Brain microvascular endothelial cell (primary cell): ENCODE results near the gene FAM174B.

Experiments used
- DNase-seq: peaks from one replicate; pipeline ENCODE4 v3.0.0-alpha.2; 2020
- H3K27ac ChIP-seq: fragments of 250-450 bp; sonication (Bioruptor Pico); 2 replicates; pipeline ENCODE4 v1.5.1; 2020; ENCODE audit warnings: mild to moderate bottlenecking, moderate library complexity
- H3K27me3 ChIP-seq: fragments of 250-450 bp; sonication (Bioruptor Pico); replicated peaks from 2 replicates; pipeline ENCODE4 v1.5.1; 2020; ENCODE audit warnings: mild to moderate bottlenecking
- H3K36me3 ChIP-seq: fragments of 250-450 bp; sonication (Bioruptor Pico); replicated peaks from 2 replicates; pipeline ENCODE4 v1.5.1; 2020; ENCODE audit warnings: mild to moderate bottlenecking
- H3K4me3 ChIP-seq: 2 replicates; pipeline ENCODE4 v1.5.1; 2011; ENCODE audit warnings: low read depth, mild to moderate bottlenecking, control low read depth, low read length, moderate library complexity
- in situ Hi-C: cut with HindIII; loops from 2 replicates; pipeline ENCODE4 v1.10.0; 2017; ENCODE audit warnings: low sequenced_read_pairs, low pct_ligation_motif_present
- TF ChIP-seq, protein P1 (sequence below): IDR thresholded peaks from 2 replicates; pipeline ENCODE4 v1.5.1; 2011; ENCODE audit warnings: low read depth, mild to moderate bottlenecking, moderate library complexity, low read length, control low read depth, inconsistent platforms; ENCODE audit errors: missing control alignments

Gene FAM174B

DNA sequence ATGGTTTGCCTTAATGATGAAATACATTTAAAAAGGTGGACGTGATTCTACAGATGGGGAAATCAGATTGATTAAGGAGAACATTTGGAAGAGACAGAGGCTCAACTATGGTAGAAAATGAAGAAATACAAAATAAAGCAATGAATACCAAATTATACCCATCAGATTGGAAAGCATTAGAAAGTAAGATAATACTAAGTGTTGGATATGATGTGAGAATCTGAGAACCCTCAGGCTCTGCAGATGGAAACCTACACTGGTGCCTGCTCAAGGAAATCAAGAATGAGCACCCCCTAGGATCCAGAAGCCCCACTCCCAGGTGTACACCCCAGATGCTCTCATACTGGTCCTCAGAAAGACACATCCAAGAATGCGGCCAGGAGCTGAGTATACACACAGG, 4.6 kb downstream of the FAM174B start:
- Histone ChIP-seq H3K4me3 (no peak overlapping the region), H3K36me3 (no peaks in the 10 kb centered on the region), H3K27me3 (peaks cover 7% of the 10 kb centered on the region), H3K27ac (no peak overlapping the region)
- DNase-seq: no peak
- TF ChIP-seq, protein P1, sequence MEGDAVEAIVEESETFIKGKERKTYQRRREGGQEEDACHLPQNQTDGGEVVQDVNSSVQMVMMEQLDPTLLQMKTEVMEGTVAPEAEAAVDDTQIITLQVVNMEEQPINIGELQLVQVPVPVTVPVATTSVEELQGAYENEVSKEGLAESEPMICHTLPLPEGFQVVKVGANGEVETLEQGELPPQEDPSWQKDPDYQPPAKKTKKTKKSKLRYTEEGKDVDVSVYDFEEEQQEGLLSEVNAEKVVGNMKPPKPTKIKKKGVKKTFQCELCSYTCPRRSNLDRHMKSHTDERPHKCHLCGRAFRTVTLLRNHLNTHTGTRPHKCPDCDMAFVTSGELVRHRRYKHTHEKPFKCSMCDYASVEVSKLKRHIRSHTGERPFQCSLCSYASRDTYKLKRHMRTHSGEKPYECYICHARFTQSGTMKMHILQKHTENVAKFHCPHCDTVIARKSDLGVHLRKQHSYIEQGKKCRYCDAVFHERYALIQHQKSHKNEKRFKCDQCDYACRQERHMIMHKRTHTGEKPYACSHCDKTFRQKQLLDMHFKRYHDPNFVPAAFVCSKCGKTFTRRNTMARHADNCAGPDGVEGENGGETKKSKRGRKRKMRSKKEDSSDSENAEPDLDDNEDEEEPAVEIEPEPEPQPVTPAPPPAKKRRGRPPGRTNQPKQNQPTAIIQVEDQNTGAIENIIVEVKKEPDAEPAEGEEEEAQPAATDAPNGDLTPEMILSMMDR: no peak
- in situ Hi-C loops: no loop called here

DNA sequence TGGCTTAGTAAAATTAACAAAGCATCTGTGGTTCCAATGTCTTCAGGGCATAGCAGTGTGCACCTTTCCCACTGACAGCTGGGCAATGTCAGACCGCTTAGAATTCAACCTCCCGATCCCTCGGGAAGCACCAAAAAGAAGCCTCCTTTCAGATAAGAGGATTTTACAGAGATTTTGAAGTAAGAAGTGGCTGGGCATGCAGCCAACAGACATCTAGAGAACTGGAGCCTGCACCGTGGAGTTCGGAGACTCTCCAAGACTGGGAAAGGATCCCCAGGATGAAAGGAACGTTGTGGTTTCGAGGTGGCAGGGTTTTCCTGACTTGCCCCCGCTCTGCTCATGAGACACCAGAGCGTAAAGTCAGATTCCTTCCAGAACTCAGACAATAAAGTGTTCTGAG, 5.3 kb downstream of the FAM174B start:
- H3K27me3 ChIP-seq: peaks cover 3% of the 10 kb centered on the region
- DNase-seq: peak; percentile 15
- no peak overlapping the region for H3K4me3 ChIP-seq
- in situ Hi-C loops: no loop called here
- H3K36me3 ChIP-seq: no peaks in the 10 kb centered on the region
- TF ChIP-seq, protein P1: no peak
- no peak overlapping the region for H3K27ac ChIP-seq

DNA sequence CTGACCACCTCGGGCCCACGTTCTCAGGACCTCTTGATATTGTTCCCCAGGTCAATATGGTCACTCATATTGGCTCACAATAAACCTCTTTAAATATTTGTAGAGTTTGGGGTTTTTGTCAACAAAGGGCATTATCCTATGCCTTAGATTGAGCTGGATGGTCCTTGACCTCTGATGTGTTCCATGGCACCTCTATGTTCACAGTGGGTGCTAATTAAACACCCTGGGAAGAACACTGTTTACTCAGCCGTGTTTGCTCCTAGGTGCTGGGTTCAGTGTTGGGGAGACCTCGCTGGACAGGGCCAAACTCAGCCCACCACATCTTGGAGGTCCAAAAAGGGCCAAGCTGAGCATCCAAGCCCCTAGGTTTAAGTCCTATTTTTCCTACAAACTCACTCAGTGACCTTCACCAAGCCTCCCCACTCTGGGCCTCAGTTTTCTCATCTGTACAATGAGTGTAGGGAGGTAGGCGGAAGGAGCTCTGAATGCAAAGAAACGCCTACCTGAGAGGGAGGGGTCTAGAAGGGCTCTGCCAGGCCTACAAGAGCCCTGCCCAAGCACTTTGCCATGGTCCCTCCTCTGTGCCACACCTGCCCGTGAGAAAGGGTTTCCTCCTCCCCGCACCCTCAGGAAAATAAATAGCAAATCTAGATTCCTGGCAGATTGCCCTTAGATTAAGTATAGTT, 7.2 kb downstream of the FAM174B start:
- no peak for DNase-seq
- TF ChIP-seq, protein P1: no peak
- no peaks in the 10 kb centered on the region for H3K36me3 ChIP-seq
- no peaks in the 10 kb centered on the region for H3K27me3 ChIP-seq
- in situ Hi-C loops: no loop called here
- H3K4me3 ChIP-seq: no peak overlapping the region
- H3K27ac ChIP-seq: no peak overlapping the region

DNA sequence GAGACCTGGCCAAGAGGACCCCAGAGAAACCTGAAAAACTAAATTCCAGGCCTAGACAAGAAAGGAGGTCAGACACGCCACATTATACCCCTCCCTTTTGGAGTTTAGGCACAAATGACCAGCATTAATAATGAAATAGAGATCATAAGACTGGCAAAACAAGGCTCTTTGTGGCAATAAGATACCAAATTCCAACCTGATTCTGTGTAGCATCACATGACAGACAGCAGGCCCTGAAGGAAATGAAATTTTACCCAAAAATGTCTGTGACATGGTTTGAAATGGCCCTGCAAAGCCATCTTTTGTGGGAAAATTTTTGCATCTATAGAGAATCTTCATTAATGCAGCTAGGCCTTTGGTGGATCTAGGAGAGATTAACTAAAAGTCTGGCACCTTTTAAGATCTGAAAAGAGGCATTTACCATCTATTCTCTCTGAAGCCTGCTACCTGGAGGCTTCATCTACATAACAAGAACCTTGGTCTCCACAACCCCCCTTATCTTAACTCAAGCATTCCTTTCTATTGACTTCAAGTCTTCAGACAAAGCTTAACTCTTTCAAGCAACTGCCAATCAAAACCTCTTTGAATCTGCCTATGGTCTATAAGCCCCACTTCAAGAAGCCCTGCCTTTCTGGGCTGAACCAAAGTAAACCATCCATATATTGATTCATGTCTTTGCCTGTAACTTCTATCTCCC, 8.0 kb downstream of the FAM174B start:
- in situ Hi-C loops: no loop called here
- TF ChIP-seq, protein P1: no peak

DNA sequence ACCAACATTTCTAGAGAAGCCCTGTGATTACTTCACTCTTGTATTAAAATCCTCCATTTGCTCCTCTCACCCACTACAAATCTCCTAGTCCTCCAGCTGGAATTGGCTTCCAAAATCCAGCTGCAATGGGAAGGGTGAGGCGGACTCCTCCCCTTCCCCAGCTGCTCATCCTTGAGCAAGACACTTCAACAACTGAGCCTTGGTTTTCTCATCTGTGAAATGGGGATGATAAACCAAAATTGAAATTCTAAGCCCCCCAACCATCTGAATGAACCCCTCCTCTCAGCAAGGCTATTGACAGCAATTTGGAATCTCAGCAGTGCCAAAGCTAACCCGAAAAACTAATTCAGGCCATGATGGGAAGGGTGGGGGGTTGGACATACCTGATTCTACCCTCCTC, 9.4 kb downstream of the FAM174B start:
- in situ Hi-C loops: no loop called here
- DNase-seq: no peak
- Histone ChIP-seq H3K36me3 (no peaks in the 10 kb centered on the region), H3K27ac (no peak overlapping the region), H3K27me3 (no peaks in the 10 kb centered on the region), H3K4me3 (no peak overlapping the region)
- TF ChIP-seq, protein P1: no peak

More for the DNA sequence above, 8.0 kb downstream of the FAM174B start:
- no peak for DNase-seq
- no peaks in the 10 kb centered on the region for H3K27me3 ChIP-seq
- no peaks in the 10 kb centered on the region for H3K36me3 ChIP-seq
- no peak overlapping the region for H3K4me3 ChIP-seq
- H3K27ac ChIP-seq: no peak overlapping the region
